B cell (primary cell): ENCODE measurements around the gene KCNN1.

Source experiments
- CTCF ChIP-seq: fragments of 200-600 bp; IDR thresholded peaks from one replicate; pipeline ENCODE4 v1.8.0; 2022; ENCODE audit warnings: antibody characterized with exemption, mild to moderate bottlenecking
- EZH2 ChIP-seq: IDR thresholded peaks from 2 replicates; pipeline ENCODE4 v1.6.1; 2012; ENCODE audit warnings: borderline replicate concordance, low read depth, mild to moderate bottlenecking, moderate library complexity, low read length; ENCODE audit not compliant: insufficient read depth, poor library complexity, severe bottlenecking

GRCh38 chr19:17966129-17966483 lies 801 bp upstream of the KCNN1 start:
- TF ChIP-seq CTCF (no peak), EZH2 (no peak)
